Aorta (tissue), 5 donors: ENCODE data around the gene RABAC1. TPM values are rescaled to one million over a fixed set of nuclear protein-coding genes. Genes with fewer than 3 reads are reported as not detected.

Source experiments
- ATAC-seq: fragments of 200-7000 bp; cut with Tn5 transposase; one replicate; pipeline ENCODE4 v1.9.1; 2022; ENCODE audit warnings: moderate library complexity; ENCODE audit not compliant: low FRiP score
- DNase-seq, 2 donors: peaks; one replicate each; pipeline ENCODE4 v3.0.0-alpha.2; 2020
- H3K27ac ChIP-seq, 2 donors: one replicate each; pipeline ENCODE4 v1.5.1; 2013; ENCODE audit warnings: low read length in 2 of 2, mild to moderate bottlenecking in 2 of 2, moderate library complexity in 2 of 2, control low read depth in 1 of 2, inconsistent platforms in 1 of 2, low read depth in 1 of 2
- H3K27me3 ChIP-seq, 2 donors: one replicate each; pipeline ENCODE4 v1.6.1; 2013; ENCODE audit warnings: control low read depth in 1 of 2, low read length in 1 of 2, mild to moderate bottlenecking in 1 of 2, moderate library complexity in 1 of 2; ENCODE audit not compliant: insufficient read depth in 2 of 2, control insufficient read depth in 1 of 2
- H3K36me3 ChIP-seq, 2 donors: one replicate each; pipeline ENCODE4 v1.6.1; 2013; ENCODE audit warnings: control low read depth in 1 of 2, low read length in 1 of 2, mild to moderate bottlenecking in 1 of 2; ENCODE audit not compliant: insufficient read depth in 2 of 2, control insufficient read depth in 1 of 2
- H3K4me1 ChIP-seq, 2 donors: one replicate each; pipeline ENCODE4 v1.6.1; 2013; ENCODE audit warnings: low read length in 2 of 2, control low read depth in 1 of 2, mild to moderate bottlenecking in 1 of 2, moderate library complexity in 1 of 2; ENCODE audit not compliant: insufficient read depth in 2 of 2, control insufficient read depth in 1 of 2
- H3K4me3 ChIP-seq, 2 donors: one replicate each; pipeline ENCODE4 v1.5.1; 2013; ENCODE audit warnings: low read length in 2 of 2, control low read depth in 1 of 2, mild to moderate bottlenecking in 1 of 2
- H3K9me3 ChIP-seq: one replicate; pipeline ENCODE4 v1.6.1; 2013; ENCODE audit warnings: mild to moderate bottlenecking, low read length; ENCODE audit not compliant: control insufficient read depth
- WGBS, 2 donors: extraction: QIAGEN DNeasy Blood & Tissue Kit; methylation state at CpG; one replicate each; pipeline ENCODE4 v1.1.7; 2013; 5-methylcytosine and 5-hydroxymethylcytosine counted together
- intact Hi-C, 2 donors: fragments of 100-400 bp; cut with DNase I; formaldehyde crosslinking; loops; one replicate each; pipeline versions ENCODE4 v1.14.2 to v1.15.0; 2022
- polyA plus RNA-seq, 2 donors: library from polyadenylated mRNA; stranded (reverse); fragments of 200-250 nt; gene quantifications; one replicate each; pipeline ENCODE4 v1.2.3, GENCODE V29; 2013
- total RNA-seq, 2 donors: library from RNA; stranded (reverse); fragmentation: NEBNext Ultra II Directional; extraction: Animal tissue kit (Norgen Biotek cat#: 25700); gene quantifications; one replicate each; pipeline ENCODE4 v1.2.1, GENCODE V29; 2021
- donor health status: healthy with polysubstance abuse.
- donor health status: Bipolar disorder and iron deficiency.
- donor health status: DM: no; HTN: no; CAD: no.
- donor health status: DM: no; HTN: no; CAD: no.
- donor health status: DM: yes; HTN: yes; CAD: no.

RABAC1 gene
- total and polyA plus RNA-seq, 4 donors = 175 to 376 (median 210) TPM

DNA sequence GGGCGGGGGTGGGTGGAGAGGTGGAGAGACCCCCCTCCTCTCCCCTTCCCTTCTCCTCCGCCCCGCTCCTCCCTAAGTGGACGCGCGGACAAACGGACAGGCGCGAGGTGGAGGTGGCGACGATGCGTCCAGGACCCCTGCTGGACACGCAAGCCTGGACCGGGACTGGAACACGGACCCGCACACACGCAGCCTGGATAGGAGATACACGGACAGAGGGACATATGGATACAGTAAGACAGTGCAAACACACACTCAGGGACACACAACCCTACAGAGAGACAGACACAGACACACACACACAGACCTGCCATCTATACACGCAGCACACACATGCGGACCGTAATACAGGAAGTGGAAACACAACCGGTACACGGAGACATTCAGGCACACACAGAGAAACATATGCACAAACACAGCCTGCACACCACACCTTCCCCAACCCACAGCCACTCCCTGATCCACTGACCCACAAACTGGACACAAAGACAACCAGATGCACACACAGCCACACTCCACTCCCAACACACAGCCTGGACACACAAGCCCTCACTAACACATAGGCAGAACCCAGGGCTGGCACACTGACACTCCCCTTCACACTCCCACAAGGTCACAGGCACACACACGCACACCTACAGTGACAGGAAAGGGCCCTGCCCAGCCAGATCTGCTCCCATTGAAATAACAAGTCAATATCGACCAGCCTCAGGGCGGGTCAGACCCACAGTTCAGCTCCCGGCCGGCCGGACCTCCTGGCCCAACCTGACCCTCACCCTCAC is 30.2 kb downstream of the RABAC1 start:
- H3K27ac ChIP-seq = no peak overlapping the region
- 3 to 5% methylated on average over 23 to 29 of the region's 29 CpGs for WGBS, 2 donors
- ATAC-seq (no peak), DNase-seq (no peak)
- H3K9me3 ChIP-seq = peaks cover 5% of the 10 kb centered on the region
- peaks cover 0 to 3% of the 10 kb centered on the region in 2 donors for H3K27me3 ChIP-seq
- intact Hi-C loops = no loop called here
- H3K36me3 ChIP-seq = no peaks in the 10 kb centered on the region
- no peaks in the 10 kb centered on the region for H3K4me1 ChIP-seq
- H3K4me3 ChIP-seq = no peak overlapping the region

GRCh38 chr19:41928221-41928683 is 30.9 kb downstream of the RABAC1 start, which contains the start of gene ERFL:
Gene ERFL (minus strand): TSS chr19:41928449. CDS start chr19:41912919, 15,530 bp downstream.
- DNase-seq = no peak
- Histone ChIP-seq H3K27ac (no peak within 1 kb of the TSS), H3K9me3 (peaks cover 5% of the 10 kb centered on the region), H3K27me3 (peaks cover 0 to 3% of the 10 kb centered on the region in 2 donors), H3K4me3 (no peak within 1 kb of the TSS), H3K36me3 (no peaks in the 10 kb centered on the region), H3K4me1 (no peaks in the 10 kb centered on the region)
- WGBS, 2 donors = 0% methylated on average over 16 to 49 of the region's 49 CpGs
- intact Hi-C loops = no loop called here
- no peak for ATAC-seq

GRCh38 chr19:41927497-41928192 is 31.5 kb downstream of the RABAC1 start:
- Histone ChIP-seq H3K27ac (no peak overlapping the region), H3K27me3 (peaks cover 0 to 3% of the 10 kb centered on the region in 2 donors), H3K4me1 (no peaks in the 10 kb centered on the region), H3K9me3 (peaks cover 5% of the 10 kb centered on the region), H3K4me3 (no peak overlapping the region), H3K36me3 (no peaks in the 10 kb centered on the region)
- intact Hi-C loops = no loop called here
- ATAC-seq (no peak), DNase-seq (no peak)
- 7 to 8% methylated on average over 36 to 43 of the region's 43 CpGs for WGBS, 2 donors

- Histone ChIP-seq H3K27ac (no peak overlapping the region), H3K4me3 (no peak overlapping the region), H3K36me3 (no peaks in the 10 kb centered on the region), H3K4me1 (no peaks in the 10 kb centered on the region), H3K9me3 (peaks cover 5% of the 10 kb centered on the region), H3K27me3 (peaks cover 0 to 3% of the 10 kb centered on the region in 2 donors)
- DNase-seq (no peak), ATAC-seq (no peak)
- WGBS, 2 donors = 54 to 55% methylated on average over 16 of the region's 16 CpGs
- intact Hi-C loops = no loop called here
These were observed 32.2 kb downstream of the RABAC1 start for GRCh38 chr19:41926763-41927496.

DNA sequence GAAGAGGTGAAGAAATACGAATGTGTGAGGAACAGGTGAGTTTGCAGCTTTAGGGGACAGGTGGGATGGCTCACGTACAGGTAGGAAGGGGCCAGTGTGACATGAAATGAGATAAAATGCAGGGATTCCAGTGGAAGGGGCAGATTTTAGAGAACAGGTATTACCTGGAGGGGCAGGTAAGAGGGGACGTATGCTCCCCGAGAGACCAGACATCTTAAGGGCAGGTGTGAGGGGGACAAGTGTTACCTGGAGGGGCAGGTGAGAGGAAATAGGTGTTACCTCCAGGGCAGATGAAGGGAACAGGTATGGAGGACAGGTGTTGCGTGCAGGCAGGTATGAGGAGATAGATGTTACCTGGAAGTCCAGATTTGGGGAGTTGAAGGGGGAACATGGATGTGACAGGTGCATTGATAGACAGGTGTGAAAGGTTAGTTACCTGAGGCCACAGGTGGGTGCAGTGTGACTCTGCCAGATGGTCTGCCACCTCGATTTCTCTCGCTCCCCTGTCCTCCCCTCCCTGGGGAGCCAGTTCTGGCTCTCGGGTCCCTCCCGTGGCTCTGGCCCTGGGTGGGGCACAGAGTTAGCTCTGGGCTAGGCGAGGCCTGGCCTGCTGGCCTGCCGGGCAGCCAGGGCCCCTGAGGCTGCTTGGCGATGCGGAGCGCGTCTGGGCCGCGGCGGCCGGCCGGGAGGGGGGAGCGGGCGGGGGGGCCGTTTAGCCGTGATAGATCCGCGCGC is 32.9 kb downstream of the RABAC1 start:
- Histone ChIP-seq H3K9me3 (peaks cover 5% of the 10 kb centered on the region), H3K27me3 (peaks cover 0 to 1% of the 10 kb centered on the region in 2 donors), H3K27ac (no peak overlapping the region), H3K4me1 (no peaks in the 10 kb centered on the region), H3K36me3 (no peaks in the 10 kb centered on the region), H3K4me3 (no peak overlapping the region)
- ATAC-seq (no peak), DNase-seq (no peak)
- WGBS, 2 donors = 26 to 30% methylated on average over 27 of the region's 27 CpGs
- intact Hi-C loops = no loop called here

- ATAC-seq (no peak), DNase-seq (no peak)
- H3K36me3 ChIP-seq = no peaks in the 10 kb centered on the region
- H3K4me3 ChIP-seq = no peak overlapping the region
- H3K4me1 ChIP-seq = no peaks in the 10 kb centered on the region
- peaks cover 5% of the 10 kb centered on the region for H3K9me3 ChIP-seq
- intact Hi-C loops = no loop called here
- no peak overlapping the region for H3K27ac ChIP-seq
- 52 to 55% methylated on average over 7 of the region's 7 CpGs for WGBS, 2 donors
- peaks cover 0 to 1% of the 10 kb centered on the region in 2 donors for H3K27me3 ChIP-seq
These were observed 33.7 kb downstream of the RABAC1 start for GRCh38 chr19:41925208-41926003.

DNA sequence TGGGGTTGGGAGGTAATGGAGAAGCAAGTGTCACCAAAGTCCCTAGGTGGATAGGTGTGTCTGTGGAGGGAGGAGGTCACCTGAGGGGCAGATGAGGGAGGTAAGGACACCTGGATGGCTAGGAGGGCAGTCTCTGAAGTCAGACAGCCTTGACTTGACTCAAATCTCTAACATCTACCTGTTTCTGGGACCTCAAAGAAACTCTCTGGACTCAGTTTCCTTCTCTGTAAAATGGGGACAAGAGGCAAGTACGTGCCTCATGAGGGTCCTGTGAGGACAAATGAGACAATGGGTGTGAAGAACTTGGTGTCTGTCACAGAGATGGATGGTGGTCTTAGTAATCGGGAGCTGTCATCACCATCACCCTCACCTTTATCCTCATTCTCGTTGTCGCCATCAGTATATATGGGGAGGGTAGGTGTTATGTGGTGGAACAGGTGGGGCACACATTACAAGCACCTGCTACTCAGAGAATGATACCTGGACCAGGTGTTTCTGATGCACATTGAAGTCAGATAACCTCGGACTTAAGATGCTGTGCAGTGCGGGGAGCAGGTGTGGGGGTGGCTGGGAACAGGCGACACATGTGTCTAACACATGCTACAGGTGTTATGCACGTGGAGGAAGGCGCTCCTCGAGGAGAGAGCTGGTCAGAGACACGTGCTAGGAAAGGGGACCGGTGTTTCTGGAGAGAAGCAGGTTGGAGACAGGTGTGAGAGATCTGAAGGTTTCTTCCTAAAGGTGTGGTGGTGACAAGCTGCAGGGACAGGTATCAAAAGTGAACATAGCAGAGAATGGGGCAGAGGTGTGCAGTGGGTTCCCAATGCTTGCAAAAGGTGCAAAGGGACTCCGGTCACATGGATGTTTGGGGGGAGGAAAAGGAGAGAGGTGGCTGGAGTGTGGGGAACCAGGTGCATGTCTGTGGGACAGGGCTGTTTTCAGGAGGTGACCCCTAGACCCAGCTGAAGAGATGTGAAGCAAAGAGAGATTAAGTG is 34.7 kb downstream of the RABAC1 start:
- WGBS, 2 donors = 51 to 55% methylated on average over 13 of the region's 13 CpGs
- ATAC-seq = no peak
- DNase-seq = no peak
- Histone ChIP-seq H3K27me3 (peaks cover 0 to 1% of the 10 kb centered on the region in 2 donors), H3K27ac (no peak overlapping the region), H3K36me3 (no peaks in the 10 kb centered on the region), H3K9me3 (peaks cover 5% of the 10 kb centered on the region), H3K4me3 (no peak overlapping the region), H3K4me1 (no peaks in the 10 kb centered on the region)
- intact Hi-C loops = no loop called here
